ENCODE measurements around the gene SMAD6. TPM values are rescaled to one million over a fixed set of nuclear protein-coding genes. Genes with fewer than 3 reads are reported as not detected.

Gene SMAD6
- total and polyA plus RNA-seq, 9 of the 15 experiments (the other 6 are each of a cell fraction or from before 2014, with no cell fraction given): 0.10 to 15.5 (median 3.7) TPM

GRCh38 chr15:66701422-66702034 is 508 bp upstream of the SMAD6 start (continued):
- TF ChIP-seq SAP30 (IDR thresholded peaks at IDR 0.05; ENCODE audit: borderline replicate concordance, insufficient read depth, low read depth, low read length, poor library complexity, severe bottlenecking) (peak; percentile 67), ZNF512 (tag; IDR thresholded peaks at IDR 0.05) (no peak), ZNF740 (CRISPR knock-in tag; IDR thresholded peaks at IDR 0.05) (no peak), ZNF740 (tag; IDR thresholded peaks at IDR 0.05) (no peak), BCOR (IDR thresholded peaks at IDR 0.05) (no peak), E2F5 (CRISPR knock-in tag; IDR thresholded peaks at IDR 0.05) (0 out of 2 replicates have a peak, but pooled peaks have one; percentile 44), HDAC1 (IDR thresholded peaks at IDR 0.05) (peak in 1 of 2 experiments; percentile 36; a peak in 1 of 4 replicates), PRDM10 (IDR thresholded peaks at IDR 0.05; ENCODE audit: partially characterized antibody) (no peak), HCFC1 (IDR thresholded peaks at IDR 0.05; ENCODE audit: low read depth, low read length) (no peak), ZNF785 (CRISPR knock-in tag; IDR thresholded peaks at IDR 0.05) (no peak), ETS1 (conservative IDR thresholded peaks at IDR 0.05; ENCODE audit: control insufficient read depth, low read depth, low read length) (peak; percentile 31; the same call in 1 of the 2 replicates), GTF3C2 (IDR thresholded peaks at IDR 0.05; ENCODE audit: borderline replicate concordance, extremely low read depth, insufficient read length) (no peak), ZNF76 (CRISPR knock-in tag; IDR thresholded peaks at IDR 0.05; ENCODE audit: borderline replicate concordance) (no peak)

All from K562 (cell line).